NCI-H2171 treated with DMSO at 0.1 percent for 48 hours (cell line): ENCODE data around the gene OR1Q1.
"Not testable (repeated sequence)": the region's sequence is repeated elsewhere in the genome, so short reads cannot be mapped to it uniquely, and the experiment has no call there.

Experiments used
- DNase-seq: peaks from one replicate; lab custom pipeline; 2025; lab: John Stamatoyannopoulos, UW

OR1Q1 gene

GRCh38 chr9:122614362-122614761 lies at the start of gene OR1Q1:
TSS of gene OR1Q1 (plus strand) at chr9:122614738. CDS start at chr9:122614738, 0 bp downstream.
- DNase-seq, result no peak

- no peak for DNase-seq
Observed at GRCh38 chr9:122567901-122568300, 46.6 kb upstream of the OR1Q1 start.

- DNase-seq, result no peak
Observed at GRCh38 chr9:122572456-122572855, 42.1 kb upstream of the OR1Q1 start.

- no peak for DNase-seq
Observed at GRCh38 chr9:122579874-122580273, 34.7 kb upstream of the OR1Q1 start.

GRCh38 chr9:122580360-122580759 lies 34.2 kb upstream of the OR1Q1 start:
- DNase-seq, result no peak

- not testable (repeated sequence) for DNase-seq
Observed at GRCh38 chr9:122583284-122583683, 31.3 kb upstream of the OR1Q1 start, which contains the start of gene OR1L8. TSS of gene OR1L8 (minus strand) at chr9:122583384. CDS start at chr9:122568477, 14,907 bp downstream.

GRCh38 chr9:122605691-122606090 lies 8.8 kb upstream of the OR1Q1 start:
- DNase-seq, result no peak

GRCh38 chr9:122606587-122606986 lies 8.0 kb upstream of the OR1Q1 start:
- DNase-seq, result no peak

GRCh38 chr9:122609804-122610203 lies 4.7 kb upstream of the OR1Q1 start:
- DNase-seq, result no peak

- no peak for DNase-seq
Observed at GRCh38 chr9:122619996-122620395, 5.5 kb downstream of the OR1Q1 start.

GRCh38 chr9:122642226-122642625 lies 27.7 kb downstream of the OR1Q1 start:
- DNase-seq, result no peak

- DNase-seq, result no peak
Observed at GRCh38 chr9:122656378-122656777, 41.8 kb downstream of the OR1Q1 start.

GRCh38 chr9:122657527-122657926 lies 43.0 kb downstream of the OR1Q1 start, which contains the start of gene OR1B1:
TSS of gene OR1B1 (minus strand) at chr9:122657627.
- DNase-seq, result no peak

- DNase-seq, result no peak
Observed at GRCh38 chr9:122661416-122661815, 46.9 kb downstream of the OR1Q1 start, which contains the start of gene OR1L1. TSS of gene OR1L1 (plus strand) at chr9:122661716. CDS start at chr9:122661716, 0 bp downstream.
